Neural progenitor cell (in vitro differentiated cells): Measurements from ENCODE around the gene PHACTR1. TPM values are rescaled to one million over a fixed set of nuclear protein-coding genes. Genes with fewer than 3 reads are reported as not detected.
A peak's percentile ranks its signal among the peaks of the same experiment; 100 is the strongest.

ENCODE experiments used
- DNase-seq: peaks from one replicate; pipeline ENCODE4 v3.0.0-alpha.2; 2016; ENCODE audit warnings: low spot score
- H2AFZ ChIP-seq: fragments of 200-600 bp; sonication (generic); replicated peaks from 2 replicates; pipeline ENCODE4 v1.6.1; 2016; ENCODE audit warnings: antibody characterized with exemption
- H3F3A ChIP-seq: fragments of 200-600 bp; sonication (generic); 2 replicates; pipeline ENCODE4 v1.6.1; 2016; ENCODE audit warnings: antibody characterized with exemption, low read depth
- H3K27ac ChIP-seq: fragments of 200-600 bp; sonication (generic); 2 replicates; pipeline ENCODE4 v1.5.1; 2016; ENCODE audit warnings: mild to moderate bottlenecking
- H3K27me3 ChIP-seq: fragments of 200-600 bp; sonication (generic); 2 replicates; pipeline ENCODE4 v1.6.1; 2016; ENCODE audit warnings: mild to moderate bottlenecking, moderate library complexity
- H3K36me3 ChIP-seq: fragments of 200-600 bp; sonication (generic); 2 replicates; pipeline ENCODE4 v1.5.1; 2016
- H3K4me1 ChIP-seq: fragments of 200-600 bp; sonication (generic); 2 replicates; pipeline ENCODE4 v1.6.1; 2016; ENCODE audit warnings: mixed run types
- H3K4me2 ChIP-seq: fragments of 200-600 bp; sonication (generic); 2 replicates; pipeline ENCODE4 v1.6.1; 2016
- H3K4me3 ChIP-seq: fragments of 200-600 bp; sonication (generic); 2 replicates; pipeline ENCODE4 v1.5.1; 2016
- H3K79me2 ChIP-seq: fragments of 200-600 bp; sonication (generic); 2 replicates; pipeline ENCODE4 v1.6.1; 2016; ENCODE audit warnings: low read depth
- H3K9ac ChIP-seq: fragments of 200-600 bp; sonication (generic); 2 replicates; pipeline ENCODE4 v1.6.1; 2016
- H3K9me3 ChIP-seq: fragments of 200-600 bp; sonication (generic); 2 replicates; pipeline ENCODE4 v1.5.1; 2016; ENCODE audit warnings: low read depth
- H4K20me1 ChIP-seq: fragments of 200-600 bp; sonication (generic); 2 replicates; pipeline ENCODE4 v1.6.1; 2016; ENCODE audit warnings: low read depth
- H3K27ac Mint-ChIP-seq: 3 replicates; pipeline ENCODE4 v1.8.0; 2021; ENCODE audit warnings: mixed read lengths
- H3K27me3 Mint-ChIP-seq: 2 replicates; pipeline ENCODE4 v1.8.0; 2022; ENCODE audit warnings: low read depth, mild to moderate bottlenecking, inconsistent platforms, moderate library complexity, mixed read lengths; ENCODE audit not compliant: insufficient read depth
- H3K36me3 Mint-ChIP-seq: 3 replicates; pipeline ENCODE4 v1.8.0; 2021; ENCODE audit warnings: mixed read lengths
- H3K4me1 Mint-ChIP-seq: 3 replicates; pipeline ENCODE4 v1.8.0; 2021; ENCODE audit warnings: mixed read lengths
- H3K4me3 Mint-ChIP-seq: 3 replicates; pipeline ENCODE4 v1.8.0; 2021; ENCODE audit warnings: mild to moderate bottlenecking, moderate library complexity, mixed read lengths
- H3K9me3 Mint-ChIP-seq: 3 replicates; pipeline ENCODE4 v1.8.0; 2020; ENCODE audit warnings: mixed read lengths
- EZH2 ChIP-seq: fragments of 200-600 bp; sonication (generic); IDR thresholded peaks from 2 replicates; pipeline ENCODE4 v1.6.1; 2017; ENCODE audit warnings: antibody characterized with exemption, mild to moderate bottlenecking, moderate library complexity
- EZH2phosphoT487 ChIP-seq: fragments of 200-600 bp; sonication (generic); IDR thresholded peaks from 2 replicates; pipeline ENCODE4 v1.6.1; 2017; ENCODE audit warnings: antibody characterized with exemption
- total RNA-seq: library from RNA; depleted of rRNA; stranded (reverse); fragments of >200 nt; gene quantifications from 2 replicates; pipeline ENCODE4 v1.2.3, GENCODE V29; 2015; ENCODE audit warnings: low replicate concordance
- TF ChIP-seq, protein P1 (sequence below): fragments of 200-600 bp; sonication (generic); IDR thresholded peaks from 2 replicates; pipeline ENCODE4 v1.5.1; 2017; ENCODE audit warnings: antibody characterized with exemption, mild to moderate bottlenecking

PHACTR1 gene
- total RNA-seq, 1 donor from 2014 or later, result 2.4 TPM

- H3F3A ChIP-seq, result no peaks in the 10 kb centered on the region
- no peak overlapping the region for H3K4me2 ChIP-seq
- no peak for TF ChIP-seq EZH2
- no peak for TF ChIP-seq EZH2phosphoT487
- TF ChIP-seq, protein P1, sequence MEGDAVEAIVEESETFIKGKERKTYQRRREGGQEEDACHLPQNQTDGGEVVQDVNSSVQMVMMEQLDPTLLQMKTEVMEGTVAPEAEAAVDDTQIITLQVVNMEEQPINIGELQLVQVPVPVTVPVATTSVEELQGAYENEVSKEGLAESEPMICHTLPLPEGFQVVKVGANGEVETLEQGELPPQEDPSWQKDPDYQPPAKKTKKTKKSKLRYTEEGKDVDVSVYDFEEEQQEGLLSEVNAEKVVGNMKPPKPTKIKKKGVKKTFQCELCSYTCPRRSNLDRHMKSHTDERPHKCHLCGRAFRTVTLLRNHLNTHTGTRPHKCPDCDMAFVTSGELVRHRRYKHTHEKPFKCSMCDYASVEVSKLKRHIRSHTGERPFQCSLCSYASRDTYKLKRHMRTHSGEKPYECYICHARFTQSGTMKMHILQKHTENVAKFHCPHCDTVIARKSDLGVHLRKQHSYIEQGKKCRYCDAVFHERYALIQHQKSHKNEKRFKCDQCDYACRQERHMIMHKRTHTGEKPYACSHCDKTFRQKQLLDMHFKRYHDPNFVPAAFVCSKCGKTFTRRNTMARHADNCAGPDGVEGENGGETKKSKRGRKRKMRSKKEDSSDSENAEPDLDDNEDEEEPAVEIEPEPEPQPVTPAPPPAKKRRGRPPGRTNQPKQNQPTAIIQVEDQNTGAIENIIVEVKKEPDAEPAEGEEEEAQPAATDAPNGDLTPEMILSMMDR, result no peak
- H3K4me3 Mint-ChIP-seq, result no peak overlapping the region
- no peaks in the 10 kb centered on the region for H3K9me3 Mint-ChIP-seq
- no peak for DNase-seq
- H3K27me3 Mint-ChIP-seq, result no peaks in the 10 kb centered on the region
- H3K4me1 Mint-ChIP-seq, result peaks cover 14% of the 10 kb centered on the region
- no peaks in the 10 kb centered on the region for H3K36me3 Mint-ChIP-seq
- no peaks in the 10 kb centered on the region for H3K9me3 ChIP-seq
- H3K9ac ChIP-seq, result no peak overlapping the region
- no peaks in the 10 kb centered on the region for H3K79me2 ChIP-seq
- H3K27me3 ChIP-seq, result no peaks in the 10 kb centered on the region
- no peak overlapping the region for H3K27ac Mint-ChIP-seq
- no peaks in the 10 kb centered on the region for H4K20me1 ChIP-seq
- no peaks in the 10 kb centered on the region for H3K36me3 ChIP-seq
- H3K27ac ChIP-seq, result no peak overlapping the region
- H2AFZ ChIP-seq, result no peak overlapping the region
- no peak overlapping the region for H3K4me3 ChIP-seq
- peaks cover 9% of the 10 kb centered on the region for H3K4me1 ChIP-seq
Observed at GRCh38 chr6:13273931-13274706, 557.6 kb downstream of the PHACTR1 start.

DNA sequence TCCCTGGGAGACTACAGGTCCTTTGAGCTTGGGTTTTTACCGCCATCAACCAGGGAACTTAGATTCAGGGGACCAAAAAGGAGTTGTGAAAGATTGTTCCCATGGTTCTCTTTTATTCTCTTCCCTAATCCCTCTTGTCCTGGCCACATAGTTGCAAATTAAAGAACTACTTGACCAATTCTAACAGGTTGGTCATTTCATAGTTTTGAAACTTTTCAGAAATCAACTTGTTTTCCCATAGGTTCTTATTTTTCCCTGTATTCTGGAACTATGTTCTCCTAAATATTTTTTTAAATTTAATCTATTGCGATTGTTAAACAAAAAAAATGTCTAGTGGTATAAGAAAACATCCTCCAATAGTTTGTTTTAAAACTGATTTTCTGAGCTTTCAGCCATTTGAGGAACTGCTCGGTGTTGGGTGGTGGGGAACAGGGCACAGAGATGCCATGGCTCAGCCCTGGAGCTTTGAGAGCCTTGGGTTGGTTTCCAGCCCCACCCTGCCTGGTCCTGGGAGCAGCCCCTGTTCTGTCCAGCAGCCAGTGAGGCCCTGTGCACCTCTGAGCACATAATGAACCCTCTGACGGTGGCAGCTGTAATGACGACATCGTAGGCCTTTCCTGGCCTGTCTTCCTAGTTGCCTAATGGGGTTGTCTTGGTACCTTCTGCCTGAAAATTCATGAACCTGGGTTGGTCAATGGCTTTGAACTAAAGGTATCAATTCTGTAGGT is 558.3 kb downstream of the PHACTR1 start:
- H3K4me3 Mint-ChIP-seq, result no peak overlapping the region

DNA sequence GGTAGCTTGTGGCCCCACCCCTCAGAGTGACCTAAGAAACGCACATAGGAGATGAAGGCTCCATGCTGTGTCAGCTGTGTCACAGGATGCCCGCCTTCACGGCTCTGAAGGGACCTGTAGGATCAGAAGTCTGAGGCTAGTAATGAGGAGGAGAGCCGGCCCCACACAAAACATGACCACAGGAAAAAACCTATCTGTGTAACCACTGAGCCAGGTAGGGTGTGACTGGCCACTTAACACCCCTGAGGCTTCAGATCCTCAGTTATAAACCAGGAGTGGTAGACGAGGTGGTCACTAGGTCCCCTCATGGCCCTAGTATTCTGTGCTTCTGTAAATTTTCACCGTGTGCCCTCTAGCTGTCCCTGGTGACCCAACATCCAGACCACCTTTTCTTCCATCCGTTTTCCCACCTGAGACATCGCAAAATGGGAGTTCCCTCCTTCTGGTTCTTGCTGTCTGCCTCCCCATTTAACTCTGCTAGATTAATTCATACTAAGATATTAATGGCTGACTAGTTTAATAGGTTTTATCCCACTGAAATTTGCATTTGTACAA is 558.9 kb downstream of the PHACTR1 start:
- Mint-ChIP-seq H3K9me3 (no peaks in the 10 kb centered on the region), H3K27me3 (no peaks in the 10 kb centered on the region), H3K27ac (peak overlapping the region; percentile 5), H3K4me3 (no peak overlapping the region), H3K4me1 (peaks cover 6% of the 10 kb centered on the region), H3K36me3 (no peaks in the 10 kb centered on the region)
- H3K79me2 ChIP-seq, result no peaks in the 10 kb centered on the region
- no peak for DNase-seq
- H3K27me3 ChIP-seq, result no peaks in the 10 kb centered on the region
- no peak overlapping the region for H3K27ac ChIP-seq
- no peaks in the 10 kb centered on the region for H4K20me1 ChIP-seq
- H3K4me2 ChIP-seq, result no peak overlapping the region
- TF ChIP-seq, protein P1, result no peak
- no peak for TF ChIP-seq EZH2phosphoT487
- no peak for TF ChIP-seq EZH2
- no peaks in the 10 kb centered on the region for H3F3A ChIP-seq
- H3K36me3 ChIP-seq, result no peaks in the 10 kb centered on the region
- H3K4me1 ChIP-seq, result peaks cover 9% of the 10 kb centered on the region
- H2AFZ ChIP-seq, result no peak overlapping the region
- no peak overlapping the region for H3K4me3 ChIP-seq
- no peak overlapping the region for H3K9ac ChIP-seq
- no peaks in the 10 kb centered on the region for H3K9me3 ChIP-seq

More for the DNA sequence above, 558.3 kb downstream of the PHACTR1 start:
- Histone ChIP-seq H4K20me1 (no peaks in the 10 kb centered on the region), H3K79me2 (no peaks in the 10 kb centered on the region), H3K27ac (no peak overlapping the region), H3K9me3 (no peaks in the 10 kb centered on the region), H2AFZ (no peak overlapping the region), H3K4me2 (no peak overlapping the region), H3K4me1 (peaks cover 9% of the 10 kb centered on the region), H3K9ac (no peak overlapping the region), H3K36me3 (no peaks in the 10 kb centered on the region), H3K4me3 (no peak overlapping the region), H3K27me3 (no peaks in the 10 kb centered on the region), H3F3A (no peaks in the 10 kb centered on the region)
- TF ChIP-seq, protein P1, result no peak
- TF ChIP-seq EZH2phosphoT487 (no peak), EZH2 (no peak)
- DNase-seq, result peak; percentile 19
- H3K36me3 Mint-ChIP-seq, result no peaks in the 10 kb centered on the region
- no peaks in the 10 kb centered on the region for H3K27me3 Mint-ChIP-seq
- H3K9me3 Mint-ChIP-seq, result no peaks in the 10 kb centered on the region
- peaks cover 9% of the 10 kb centered on the region for H3K4me1 Mint-ChIP-seq
- no peak overlapping the region for H3K27ac Mint-ChIP-seq
